ENCODE data around the gene TXNDC5. TPM values are rescaled to one million over a fixed set of nuclear protein-coding genes. Genes with fewer than 3 reads are reported as not detected.

TXNDC5 gene
- total and polyA plus RNA-seq, 8 donors, result 40.0 to 115 (median 96.6) TPM

DNA sequence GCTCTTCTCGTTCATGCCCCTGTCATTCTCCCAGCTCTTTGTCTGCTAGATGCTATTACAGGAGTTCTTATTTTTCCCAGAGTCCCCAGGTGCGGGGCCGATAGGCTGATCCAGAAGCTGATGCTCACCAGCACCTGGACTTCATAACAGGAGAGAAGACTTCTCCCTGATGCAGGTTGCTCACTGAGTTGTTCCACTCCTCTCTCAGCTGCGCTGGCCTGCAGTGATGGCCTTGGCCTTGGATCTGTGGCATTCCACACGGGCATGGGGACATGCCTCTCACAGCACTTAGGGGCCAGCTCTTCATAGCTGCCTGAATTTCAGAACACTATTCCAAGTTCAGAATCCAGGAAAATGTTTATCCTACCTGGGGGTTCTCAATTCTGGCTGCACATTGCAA, 7.1 kb upstream of the TXNDC5 start:
- no peak for FAIRE-seq
- no peak overlapping the region for H3K27ac ChIP-seq
- intact Hi-C loops (cut with DNase I), result no loop called here
- 64 to 65% methylated on average over 5 of the region's 5 CpGs for WGBS, 2 donors
- no peaks in the 10 kb centered on the region for H3K4me1 ChIP-seq
- no peaks in the 10 kb centered on the region for H3K9me3 ChIP-seq
- no peaks in the 10 kb centered on the region for H3K36me3 ChIP-seq
- H3K4me3 ChIP-seq, result no peak overlapping the region
- ATAC-seq, result no peak
- no peak for DNase-seq
- TF ChIP-seq, protein P1, sequence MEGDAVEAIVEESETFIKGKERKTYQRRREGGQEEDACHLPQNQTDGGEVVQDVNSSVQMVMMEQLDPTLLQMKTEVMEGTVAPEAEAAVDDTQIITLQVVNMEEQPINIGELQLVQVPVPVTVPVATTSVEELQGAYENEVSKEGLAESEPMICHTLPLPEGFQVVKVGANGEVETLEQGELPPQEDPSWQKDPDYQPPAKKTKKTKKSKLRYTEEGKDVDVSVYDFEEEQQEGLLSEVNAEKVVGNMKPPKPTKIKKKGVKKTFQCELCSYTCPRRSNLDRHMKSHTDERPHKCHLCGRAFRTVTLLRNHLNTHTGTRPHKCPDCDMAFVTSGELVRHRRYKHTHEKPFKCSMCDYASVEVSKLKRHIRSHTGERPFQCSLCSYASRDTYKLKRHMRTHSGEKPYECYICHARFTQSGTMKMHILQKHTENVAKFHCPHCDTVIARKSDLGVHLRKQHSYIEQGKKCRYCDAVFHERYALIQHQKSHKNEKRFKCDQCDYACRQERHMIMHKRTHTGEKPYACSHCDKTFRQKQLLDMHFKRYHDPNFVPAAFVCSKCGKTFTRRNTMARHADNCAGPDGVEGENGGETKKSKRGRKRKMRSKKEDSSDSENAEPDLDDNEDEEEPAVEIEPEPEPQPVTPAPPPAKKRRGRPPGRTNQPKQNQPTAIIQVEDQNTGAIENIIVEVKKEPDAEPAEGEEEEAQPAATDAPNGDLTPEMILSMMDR (IDR thresholded peaks at IDR 0.05), result no peak
- H3K27me3 ChIP-seq, result no peaks in the 10 kb centered on the region

DNA sequence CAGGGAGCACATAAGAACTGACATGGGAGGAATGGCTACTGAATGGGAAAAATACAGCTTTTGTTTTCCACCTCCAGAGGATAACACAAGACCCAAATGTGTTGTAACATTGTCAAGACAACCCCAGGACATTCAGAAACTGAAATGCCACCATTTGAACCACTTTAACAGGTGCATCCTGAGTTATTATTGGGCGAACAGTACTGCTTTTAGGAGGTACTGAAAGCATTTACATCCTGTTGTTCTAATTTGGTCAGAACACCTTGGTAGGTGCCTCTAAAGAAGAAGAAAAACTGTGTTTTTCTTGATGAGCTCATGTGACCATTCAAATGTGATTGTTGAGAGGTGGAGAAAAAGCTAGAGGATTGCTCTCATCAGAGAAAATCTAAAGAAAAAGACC, 6.4 kb upstream of the TXNDC5 start:
- Histone ChIP-seq H3K36me3 (no peaks in the 10 kb centered on the region), H3K27ac (no peak overlapping the region), H3K4me3 (no peak overlapping the region), H3K4me1 (no peaks in the 10 kb centered on the region), H3K27me3 (no peaks in the 10 kb centered on the region), H3K9me3 (no peaks in the 10 kb centered on the region)
- TF ChIP-seq, protein P1 (IDR thresholded peaks at IDR 0.05), result no peak
- ATAC-seq (no peak), FAIRE-seq (no peak), DNase-seq (no peak)
- 79 to 86% methylated on average over 1 of the region's 1 CpG for WGBS, 2 donors
- intact Hi-C loops (cut with DNase I), result no loop called here

DNA sequence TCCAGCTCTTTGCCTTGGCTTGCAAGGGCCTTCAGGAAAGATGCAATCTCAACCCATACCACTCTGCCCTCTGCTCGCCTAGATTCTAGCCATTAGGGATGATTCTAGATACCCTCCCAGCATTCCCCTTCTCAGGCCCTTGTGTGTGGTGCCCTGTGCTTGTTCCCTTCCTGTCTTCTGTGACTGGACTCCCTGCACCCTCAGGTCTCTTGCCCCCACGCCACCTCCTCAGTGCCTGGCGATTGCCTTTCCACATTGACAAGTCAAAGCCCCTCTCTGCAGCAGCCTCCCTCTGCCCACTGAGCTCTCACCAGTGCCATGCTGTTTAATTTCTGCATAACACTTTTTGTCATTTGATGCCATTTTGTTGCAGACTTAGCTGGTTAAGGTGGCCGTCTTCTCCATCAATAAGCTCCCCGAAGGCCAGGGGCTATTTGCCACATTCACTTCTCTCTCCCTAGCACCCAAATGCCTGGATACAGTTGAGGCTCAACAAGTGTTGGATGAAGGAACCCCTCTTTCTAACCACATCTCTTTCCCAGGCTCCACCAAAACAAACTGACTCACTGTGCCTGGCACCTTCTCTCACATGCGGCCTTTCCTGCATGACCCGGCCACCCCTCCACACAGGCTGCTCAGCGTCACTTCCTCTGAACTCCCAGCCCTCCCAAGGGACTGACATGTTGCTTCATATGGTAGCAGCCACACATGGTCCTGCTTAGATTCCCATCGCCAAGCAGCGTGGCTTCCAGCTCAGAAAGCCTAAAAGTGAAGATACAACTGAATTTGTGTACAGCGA, 4.6 kb upstream of the TXNDC5 start:
- H3K27me3 ChIP-seq, result no peaks in the 10 kb centered on the region
- no peak for FAIRE-seq
- 88 to 89% methylated on average over 11 of the region's 11 CpGs for WGBS, 2 donors
- ATAC-seq, result no peak
- TF ChIP-seq, protein P1 (IDR thresholded peaks at IDR 0.05), result no peak
- no peak for DNase-seq
- intact Hi-C loops (cut with DNase I), result no loop called here
- no peak overlapping the region for H3K4me3 ChIP-seq
- no peak overlapping the region for H3K27ac ChIP-seq
- no peaks in the 10 kb centered on the region for H3K36me3 ChIP-seq
- no peaks in the 10 kb centered on the region for H3K4me1 ChIP-seq
- no peaks in the 10 kb centered on the region for H3K9me3 ChIP-seq

DNA sequence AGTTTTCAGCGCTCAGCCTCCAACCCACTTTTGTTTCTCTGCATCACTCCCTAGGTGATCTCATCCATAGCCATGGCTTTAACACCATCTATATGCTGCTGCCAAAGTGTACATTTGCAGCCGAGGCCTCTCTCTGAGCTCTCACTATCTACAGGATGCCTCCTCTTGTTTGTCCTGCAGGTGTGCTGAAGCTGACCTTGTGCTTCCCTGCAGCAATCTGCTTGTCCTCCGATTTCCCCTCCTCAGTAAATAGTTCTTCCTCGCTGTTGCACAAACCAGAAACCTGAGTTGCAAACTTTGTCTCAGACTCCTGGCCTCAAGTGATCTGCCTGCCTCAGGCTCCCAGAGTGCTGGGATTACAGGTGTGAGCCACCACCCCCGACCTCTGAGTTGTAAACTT, 3.7 kb upstream of the TXNDC5 start:
- TF ChIP-seq, protein P1 (IDR thresholded peaks at IDR 0.05), result no peak
- Histone ChIP-seq H3K27ac (no peak overlapping the region), H3K27me3 (no peaks in the 10 kb centered on the region), H3K4me3 (no peak overlapping the region), H3K36me3 (no peaks in the 10 kb centered on the region), H3K4me1 (no peaks in the 10 kb centered on the region), H3K9me3 (no peaks in the 10 kb centered on the region)
- ATAC-seq (no peak), DNase-seq (no peak), FAIRE-seq (no peak)
- WGBS, 2 donors, result 48 to 55% methylated on average over 5 of the region's 5 CpGs
- intact Hi-C loops (cut with DNase I), result no loop called here

Data from pancreas (tissue), 10 donors.